Limb (tissue), 2 donors: ENCODE results near the gene HAL.

Source experiments
- DNase-seq, 2 donors: peaks; one replicate each; pipeline ENCODE4 v3.0.0-alpha.2; 2016; ENCODE audit errors: extremely low spot score in 2 of 2

HAL gene

DNA sequence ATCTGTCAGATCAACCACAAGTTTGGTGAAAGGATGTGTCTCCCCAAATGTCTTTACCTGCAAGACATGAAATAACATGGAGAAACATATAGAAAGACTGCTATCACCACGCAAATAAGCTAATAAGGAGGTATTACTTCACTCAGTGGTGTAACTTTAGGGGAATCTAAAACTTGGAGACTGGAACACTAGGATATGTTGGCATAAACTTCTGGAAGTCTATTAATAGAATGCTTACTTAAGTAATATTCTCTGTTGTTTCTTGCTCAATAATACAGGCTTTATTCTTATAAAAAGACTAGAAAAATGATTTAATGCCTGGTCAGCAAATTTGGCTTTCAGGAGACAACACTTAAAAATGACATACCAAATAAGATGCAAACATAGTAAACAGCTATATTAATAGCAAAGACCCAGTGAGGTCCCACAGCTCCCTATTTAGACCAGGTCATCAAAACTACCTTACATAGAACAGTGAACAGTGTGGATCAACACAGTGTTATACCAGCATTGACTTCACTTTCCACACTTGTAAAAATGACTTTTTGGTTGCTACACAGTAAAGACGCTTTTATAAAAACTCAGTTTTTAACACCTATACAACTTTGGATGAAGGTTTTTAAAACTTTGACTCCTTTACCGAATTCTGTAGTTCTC lies 18.9 kb upstream of the HAL start:
- DNase-seq = no peak

DNA sequence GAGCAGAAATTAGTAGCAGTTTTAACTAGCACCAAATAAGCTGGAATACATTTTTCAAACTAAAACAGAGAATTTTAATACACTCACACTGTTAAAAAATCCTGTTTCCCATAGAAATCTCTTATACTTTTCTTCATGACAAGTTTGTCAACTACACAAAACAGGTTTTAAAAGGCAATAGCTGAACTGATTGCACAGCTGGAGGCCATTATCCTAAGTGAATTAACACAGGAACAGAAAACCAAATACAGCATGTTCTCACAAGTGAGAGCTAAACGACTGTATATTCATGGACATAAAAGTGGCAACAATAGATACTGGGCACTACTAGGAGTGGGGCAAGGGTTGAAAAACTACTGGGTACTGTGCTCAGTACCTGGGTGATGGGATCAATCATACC lies 11.6 kb upstream of the HAL start:
- DNase-seq = no peak

DNA sequence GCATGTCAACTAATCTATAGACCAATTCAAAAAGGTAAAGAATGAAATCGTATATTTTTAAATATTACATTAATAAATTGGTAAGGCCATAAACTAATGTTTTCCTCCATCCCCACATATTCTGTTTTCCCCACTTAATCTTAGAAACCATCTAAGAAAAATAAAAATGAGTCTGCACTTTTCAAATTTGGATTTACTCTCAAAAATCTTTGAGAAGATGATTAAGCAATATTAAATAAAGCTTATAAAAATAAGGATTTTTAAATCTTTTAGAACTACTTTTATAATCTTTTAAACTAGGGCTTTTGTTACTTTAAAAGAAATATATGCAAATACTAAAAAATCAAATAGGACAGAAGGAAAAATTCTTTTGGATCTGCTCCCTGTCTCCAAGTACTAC lies 10.6 kb upstream of the HAL start:
- no peak for DNase-seq

DNA sequence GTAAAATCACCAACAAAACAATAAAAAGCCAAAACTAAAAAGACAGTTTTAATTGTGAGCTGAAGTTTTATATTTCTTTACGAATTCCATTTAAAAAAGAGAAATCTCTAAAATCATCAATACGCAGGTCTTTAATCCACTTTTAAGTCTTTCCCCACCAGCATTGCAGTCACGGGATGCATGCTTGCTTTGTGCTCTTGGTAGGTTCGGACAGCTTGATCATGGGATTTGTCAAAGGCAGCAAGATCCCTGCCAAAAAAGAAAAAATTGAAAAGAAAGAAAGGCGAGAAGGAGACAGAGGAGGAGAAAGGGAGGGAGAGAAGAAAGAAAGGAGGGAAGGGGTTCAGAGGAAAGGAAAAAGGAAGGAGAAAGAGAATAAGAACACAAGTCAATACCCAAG lies 4.7 kb upstream of the HAL start:
- DNase-seq = no peak

DNA sequence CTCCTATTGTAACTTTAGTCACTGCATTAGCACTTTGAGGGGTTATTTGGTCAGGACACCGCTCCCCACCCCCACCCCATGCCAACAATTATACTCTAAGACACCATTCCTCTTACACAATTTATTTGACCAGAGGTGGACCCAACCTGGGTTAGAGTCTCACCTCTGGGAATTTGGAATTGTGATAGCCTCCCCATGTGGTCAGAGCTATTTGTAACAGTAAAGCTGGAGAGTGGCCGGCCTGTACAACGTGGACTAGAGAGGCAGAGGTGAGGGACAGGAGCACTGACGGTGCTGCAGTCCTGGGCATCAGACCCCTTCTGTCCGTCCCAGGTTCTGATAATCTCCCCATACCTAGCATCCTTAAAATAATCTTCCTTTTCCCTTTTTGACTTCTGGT lies 3.3 kb upstream of the HAL start:
- no peak for DNase-seq

DNA sequence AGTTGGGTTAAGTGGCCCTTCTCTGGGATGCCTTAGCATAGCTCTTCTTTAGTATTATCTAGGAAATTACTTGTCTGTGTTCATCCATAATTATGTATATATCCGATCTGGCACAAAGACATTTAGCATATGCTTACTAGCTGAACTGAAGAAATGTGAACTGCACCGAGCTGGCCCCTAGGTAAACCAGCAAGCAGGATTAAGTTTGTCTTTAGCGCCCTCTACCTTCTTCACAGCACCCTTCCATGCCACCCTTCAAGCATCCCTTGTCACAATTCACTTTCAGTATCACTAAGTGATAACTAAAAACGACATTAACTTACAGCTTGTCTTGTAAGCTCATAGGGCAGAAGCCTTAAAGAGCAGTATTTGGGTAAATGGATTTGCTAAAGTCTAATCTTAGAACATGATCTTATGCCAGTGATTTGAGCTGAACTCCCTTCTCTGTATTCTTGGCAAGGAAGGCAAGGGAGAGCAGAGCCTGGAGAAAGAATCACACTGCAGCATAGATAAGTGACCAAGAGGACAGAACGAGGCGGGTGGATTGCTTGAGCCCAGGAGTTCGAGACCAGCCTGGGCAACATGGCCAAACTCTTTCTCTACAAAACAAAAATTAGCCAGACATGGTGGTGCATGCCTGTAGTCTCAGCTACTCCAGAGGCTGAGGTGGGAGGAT lies 2.6 kb upstream of the HAL start:
- DNase-seq = peak in 1 of 2 donors; percentile 67

DNA sequence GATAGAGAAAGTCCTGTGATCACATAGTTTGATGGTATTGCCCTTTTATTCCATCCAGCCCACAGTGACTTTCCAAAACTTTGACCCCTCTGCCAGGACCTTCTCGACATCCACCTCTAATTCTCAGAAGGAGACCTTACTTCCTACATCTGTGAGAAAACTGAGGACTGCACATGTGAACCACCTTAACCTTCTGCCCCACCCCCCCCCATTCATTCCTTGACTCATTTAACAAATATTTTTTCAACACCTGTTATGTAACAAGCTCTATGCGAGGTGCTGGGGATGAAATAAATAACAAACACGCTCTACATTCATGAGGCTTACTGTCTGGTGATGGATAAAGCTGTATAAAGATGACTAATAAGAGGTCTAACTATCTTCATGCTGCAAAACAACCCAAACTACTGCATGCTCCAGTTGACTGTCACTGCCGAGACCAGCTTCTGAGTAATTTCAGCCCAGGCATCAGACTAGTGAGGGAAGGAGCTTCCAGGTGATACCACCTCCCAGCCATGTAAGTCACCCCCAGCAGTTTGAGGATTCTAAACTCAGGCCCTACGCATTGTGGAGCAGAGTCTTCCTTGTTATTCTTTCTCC lies 1.9 kb upstream of the HAL start:
- no peak for DNase-seq

DNA sequence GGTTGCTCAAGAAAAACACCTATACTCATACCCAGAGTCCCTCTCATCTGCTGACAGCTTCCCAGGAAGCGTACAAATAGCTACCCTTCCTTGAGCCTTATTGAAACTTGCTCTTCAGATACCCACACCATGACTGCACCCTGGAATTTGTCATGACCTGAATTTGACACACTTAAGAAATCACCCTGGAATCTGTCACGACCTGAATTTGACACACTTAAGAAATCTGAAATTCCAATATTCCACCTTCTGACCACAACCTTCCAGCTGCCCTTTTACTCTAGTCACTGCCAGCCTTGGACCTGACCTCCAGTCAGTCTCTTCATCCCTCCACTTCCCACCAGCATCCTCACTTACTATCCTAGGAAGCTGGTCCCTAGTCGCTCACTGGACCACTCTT lies 1.1 kb upstream of the HAL start:
- no peak for DNase-seq

DNA sequence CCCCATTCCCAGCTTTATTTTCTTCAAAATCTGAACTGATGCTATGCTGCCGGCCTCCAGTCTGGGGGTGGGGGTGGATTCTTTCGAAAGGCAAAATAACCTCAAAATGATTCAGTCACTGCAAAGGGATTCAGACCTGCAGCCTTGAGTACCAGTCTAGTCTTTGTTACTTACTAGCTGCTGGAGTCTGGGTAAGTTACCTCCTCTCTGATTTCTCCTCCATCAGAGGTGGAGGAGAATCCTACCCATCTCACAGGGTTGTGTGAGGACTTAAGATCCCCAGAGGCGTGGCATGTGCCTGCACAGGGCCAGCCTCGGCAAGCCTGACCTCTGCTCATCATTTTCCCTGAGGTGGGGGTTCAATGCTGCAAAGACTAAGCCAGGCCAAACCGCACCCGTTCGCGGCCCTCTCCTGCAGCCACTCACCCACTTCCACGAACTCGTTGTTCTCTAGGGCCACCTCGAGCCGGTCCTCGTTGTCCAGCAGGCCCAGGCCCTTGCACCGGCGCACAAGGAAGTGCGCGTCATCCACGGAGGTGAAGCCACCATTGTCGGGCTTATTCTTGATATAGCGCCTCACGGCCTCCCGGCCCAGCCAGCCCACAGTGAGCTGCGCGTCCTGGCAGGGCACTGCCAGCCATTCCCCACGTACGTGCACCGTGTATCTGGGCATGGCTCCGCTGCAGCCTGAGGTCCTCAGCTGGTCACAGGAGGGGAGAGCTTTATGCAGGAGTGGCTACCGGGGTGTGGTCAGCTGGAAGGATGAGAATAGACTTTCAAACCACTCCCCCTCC lies 709 bp downstream of the HAL start:
- no peak for DNase-seq

DNA sequence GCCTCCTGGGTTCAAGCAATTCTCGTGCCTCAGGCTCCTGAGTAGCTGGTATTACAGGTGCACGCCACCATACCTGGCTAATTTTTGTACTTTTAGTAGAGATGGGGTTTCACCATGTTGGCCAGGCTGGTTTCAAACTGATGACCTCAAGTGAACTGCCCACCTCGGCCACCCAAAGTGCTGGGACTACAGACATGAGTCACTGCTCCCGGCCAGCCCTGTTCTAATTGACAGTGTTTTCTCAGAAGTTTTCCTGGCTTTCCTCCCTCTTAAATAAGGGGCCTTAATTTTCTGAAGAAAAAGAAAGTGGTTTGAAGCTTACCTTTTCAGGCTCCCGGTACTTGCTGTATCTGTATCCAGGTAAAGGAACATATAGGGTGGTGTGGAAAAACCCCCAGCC lies 1.7 kb downstream of the HAL start:
- DNase-seq = no peak

DNA sequence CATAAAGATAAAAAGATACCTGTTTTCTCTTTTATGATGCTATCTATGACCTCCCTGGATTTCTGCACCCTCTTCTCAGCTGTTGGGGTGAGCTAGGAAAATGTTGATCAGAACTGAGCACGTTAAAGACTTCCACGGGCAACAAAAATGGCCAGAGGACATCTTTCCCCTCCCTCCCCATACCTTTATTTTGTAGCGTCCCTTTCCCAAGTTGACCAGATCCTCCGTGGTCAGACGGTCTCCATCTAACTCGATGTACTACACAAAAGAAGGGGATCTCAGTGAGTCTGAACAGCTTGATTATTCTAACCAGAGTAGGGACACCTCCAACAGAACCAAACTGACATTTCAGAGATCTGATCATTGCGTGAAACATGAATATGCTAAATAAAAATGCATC lies 2.2 kb downstream of the HAL start:
- DNase-seq = no peak

DNA sequence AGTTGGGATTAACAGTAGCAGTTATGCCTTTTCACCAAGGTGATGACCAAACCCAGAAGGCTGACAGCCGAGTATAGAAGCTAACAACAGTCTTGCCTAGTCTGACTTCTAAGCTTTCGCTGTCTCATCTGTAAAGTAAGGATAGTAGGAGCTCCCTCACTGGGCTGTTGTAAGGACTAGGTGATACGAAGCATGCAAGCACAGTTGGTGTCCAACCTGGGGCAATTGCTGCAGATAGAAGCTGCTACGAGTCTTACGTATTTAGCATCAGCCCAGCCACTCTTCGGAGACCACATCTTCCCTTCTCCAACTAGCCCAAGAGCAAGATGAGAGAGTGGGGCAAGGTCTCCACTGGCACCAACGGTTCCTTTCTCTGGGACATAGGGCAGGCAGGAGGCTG lies 6.0 kb downstream of the HAL start:
- DNase-seq = no peak

DNA sequence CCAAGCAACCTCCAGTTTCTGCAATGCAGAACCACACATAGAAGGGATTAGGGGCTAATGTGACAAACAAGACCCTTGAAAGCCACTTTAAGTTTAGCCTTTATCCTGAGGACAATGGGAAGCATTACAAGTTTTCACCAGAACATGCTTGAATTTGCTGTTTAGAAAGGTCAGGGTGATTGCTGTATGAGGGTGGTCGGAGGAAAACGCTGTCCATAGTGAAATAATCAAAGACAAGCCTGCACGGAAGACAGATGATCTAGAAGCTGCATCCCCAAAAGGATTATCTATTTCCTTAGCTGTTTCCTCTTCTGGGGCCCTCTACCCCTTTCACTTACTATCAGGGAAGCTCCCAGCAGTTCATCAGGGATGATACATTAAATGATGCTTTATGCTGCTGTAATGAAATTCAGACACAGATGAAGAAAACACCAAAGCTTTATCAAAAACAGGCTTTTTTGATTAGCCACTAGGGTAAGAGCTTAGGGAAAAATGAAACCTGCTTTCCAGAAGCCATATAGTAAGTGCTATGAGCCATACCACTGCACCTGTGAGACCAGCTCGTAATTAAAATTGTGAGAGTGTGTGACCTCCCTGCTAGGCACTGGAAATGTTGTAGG lies 6.5 kb downstream of the HAL start:
- peak in 1 of 2 donors; percentile 4 for DNase-seq

DNA sequence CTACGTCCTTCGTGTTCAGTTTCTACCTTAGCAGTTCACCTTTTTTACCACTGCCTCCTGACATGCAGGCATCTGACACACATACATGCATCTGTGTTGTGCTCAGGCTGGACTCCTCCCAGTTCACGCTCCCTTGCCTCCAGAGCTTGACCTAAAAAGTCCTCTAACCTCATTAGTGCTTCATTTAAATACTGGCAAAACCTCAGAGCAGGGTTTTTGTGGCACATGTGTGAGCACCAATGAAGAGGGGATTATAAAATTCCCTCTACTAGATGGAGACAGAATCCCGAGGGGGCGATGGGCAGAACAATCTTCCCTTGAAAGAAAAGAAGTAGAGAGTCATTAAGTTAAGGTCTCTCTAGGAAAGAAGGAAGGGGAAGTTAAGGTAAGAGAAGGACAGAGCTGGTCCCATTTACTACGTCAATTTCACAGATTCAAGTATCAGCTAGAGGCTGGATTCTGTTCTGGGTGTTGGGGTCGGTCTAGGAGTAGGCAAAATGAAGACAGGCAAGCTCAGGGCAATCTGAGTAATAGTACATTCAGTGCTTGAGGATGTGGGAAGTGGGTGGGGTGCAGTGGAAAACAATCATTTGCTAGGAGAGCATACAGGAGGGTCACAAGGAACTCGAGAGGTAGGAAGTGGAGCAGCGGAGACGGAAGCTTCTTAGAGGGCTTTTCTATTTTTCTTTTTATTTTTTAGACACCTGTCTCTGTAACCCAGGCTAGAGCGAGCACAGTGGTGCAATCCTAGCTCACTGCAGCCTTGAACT lies 7.5 kb downstream of the HAL start:
- DNase-seq = no peak

DNA sequence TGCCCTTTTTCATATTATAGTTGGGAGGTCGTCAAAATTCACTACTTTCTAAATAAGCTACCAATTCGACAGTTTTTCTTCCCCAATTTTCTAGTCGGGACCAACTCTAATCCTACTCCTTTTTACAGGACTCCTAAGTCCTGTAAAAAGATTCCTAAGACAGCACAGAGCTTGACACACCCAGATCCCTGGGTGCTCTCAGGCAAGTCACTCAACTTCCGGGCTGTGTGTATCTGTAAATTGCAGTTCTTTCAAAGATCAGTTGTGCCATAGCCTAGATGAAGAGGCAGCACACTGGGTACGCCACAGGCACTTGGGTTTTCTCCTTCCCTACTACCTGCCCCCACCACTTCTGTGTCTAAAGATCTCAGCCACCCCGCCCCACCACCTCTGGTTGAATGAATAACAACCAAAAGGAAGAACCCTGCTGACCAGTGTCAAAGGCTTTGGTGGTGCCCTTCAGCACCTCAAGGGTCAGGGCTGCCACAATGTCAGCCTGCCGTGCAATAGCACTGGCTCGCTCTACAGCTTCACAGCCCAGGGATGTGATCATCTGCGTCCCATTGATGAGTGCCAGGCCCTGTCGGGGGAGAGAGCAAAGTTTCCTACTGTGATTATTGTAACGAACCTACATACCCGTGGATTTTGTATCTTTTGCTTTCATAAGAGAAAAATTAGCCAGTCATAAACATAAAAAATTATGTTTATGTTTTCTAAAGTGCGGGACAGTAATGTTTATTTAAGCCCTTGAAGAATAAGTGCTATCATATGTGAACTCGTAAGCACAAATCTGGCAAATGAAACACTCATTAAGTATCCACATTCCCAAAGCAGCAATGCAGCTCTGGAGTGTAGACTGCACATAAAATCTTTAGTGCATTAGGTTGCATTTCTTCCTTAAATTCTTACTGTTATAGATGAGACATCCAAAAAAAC lies 9.2 kb downstream of the HAL start:
- no peak for DNase-seq

DNA sequence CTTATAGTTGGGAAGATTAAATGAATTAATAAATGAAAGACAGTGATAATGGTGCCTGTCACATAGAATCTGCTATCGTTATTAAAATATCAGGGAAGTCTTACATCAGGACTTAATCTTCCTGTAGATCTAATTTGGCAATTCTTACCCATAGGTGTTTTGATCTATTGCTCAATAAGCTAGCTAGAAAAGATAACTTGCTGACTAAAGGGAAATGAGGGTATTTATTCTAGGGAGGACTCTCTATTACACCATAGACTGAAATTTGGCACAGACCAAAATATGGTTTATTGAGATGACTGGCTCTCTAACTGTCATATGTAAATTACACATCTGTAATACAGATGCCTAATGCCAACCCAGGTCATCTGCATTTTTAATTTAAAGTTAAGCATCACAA lies 11.5 kb downstream of the HAL start:
- no peak for DNase-seq

DNA sequence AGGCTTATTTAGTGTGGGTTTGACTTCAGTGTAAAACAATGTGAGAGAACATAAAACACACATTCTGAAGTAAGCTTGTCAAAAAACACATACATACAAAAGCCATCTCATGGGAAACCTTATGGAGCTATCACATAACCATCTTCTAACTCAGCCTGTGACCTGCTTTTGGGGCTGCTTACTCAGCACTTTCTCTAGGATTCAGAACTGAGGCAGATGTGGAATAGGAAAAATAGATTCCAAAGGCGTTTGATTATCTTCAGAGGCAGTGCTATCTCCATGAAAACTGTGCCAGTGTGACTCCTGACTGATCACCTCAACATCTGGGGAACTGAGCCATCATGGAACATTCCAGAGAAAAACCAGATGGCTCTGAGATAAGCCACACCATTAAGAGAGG lies 13.5 kb downstream of the HAL start:
- DNase-seq = no peak

DNA sequence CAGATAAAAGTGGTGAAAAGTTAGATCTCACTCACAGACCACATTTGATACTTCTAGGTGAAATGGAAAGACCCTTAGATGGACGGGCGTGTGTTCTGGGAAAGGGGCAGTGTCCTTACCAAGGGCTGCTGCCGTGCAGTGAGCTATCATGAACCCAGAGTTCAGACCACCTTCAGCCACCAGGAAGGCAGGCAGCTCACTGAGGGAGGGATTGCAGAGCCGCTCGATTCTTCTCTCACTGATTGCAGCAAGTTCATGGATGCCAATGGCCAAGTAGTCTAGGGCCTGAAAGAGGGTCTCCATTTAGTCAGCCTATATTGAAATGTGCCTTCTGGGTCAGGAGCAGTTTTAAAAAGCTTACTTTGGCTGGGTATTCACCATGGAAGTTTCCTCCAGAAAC lies 15.7 kb downstream of the HAL start:
- DNase-seq = no peak

DNA sequence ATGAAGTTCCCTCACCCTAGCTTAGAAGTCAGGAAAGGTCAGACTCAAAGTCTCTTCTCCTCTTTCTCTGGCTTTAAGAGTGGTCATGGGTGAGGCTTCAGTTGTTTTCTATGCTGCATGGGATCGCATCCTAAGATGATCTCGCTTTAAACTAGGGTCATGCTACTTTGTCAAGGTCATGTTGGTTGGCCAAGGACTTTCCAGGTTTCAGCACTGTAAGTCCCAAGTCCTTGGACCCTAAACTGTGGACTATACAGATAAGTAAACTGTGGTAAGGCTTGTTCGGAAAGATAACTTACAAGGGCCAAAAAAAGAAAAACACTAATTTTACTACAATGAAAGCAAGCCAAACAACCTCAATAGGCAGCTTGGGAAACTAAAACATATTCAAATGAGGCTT lies 17.4 kb downstream of the HAL start:
- DNase-seq = no peak

DNA sequence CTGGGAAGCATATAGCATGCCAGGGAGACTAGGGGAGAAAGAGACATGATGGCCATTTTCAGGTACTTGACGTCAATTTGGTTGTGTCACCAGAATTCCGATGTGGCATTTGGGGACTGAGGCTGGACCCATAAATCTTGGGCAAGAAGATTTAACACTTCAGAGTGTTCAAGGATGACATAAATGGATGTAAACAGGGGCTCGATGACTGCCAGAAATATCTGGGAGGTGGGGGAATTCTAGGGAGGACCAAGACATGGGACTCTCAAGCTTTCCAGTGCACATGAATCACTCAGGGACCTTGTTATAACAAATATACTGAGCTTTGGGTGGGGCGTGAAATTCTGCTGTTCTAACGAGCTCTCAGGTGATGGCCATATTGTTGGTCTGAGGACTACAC lies 17.8 kb downstream of the HAL start:
- no peak for DNase-seq
